ENCODE results near the gene ADRB2.
"Not testable (repeated sequence)": the region's sequence is repeated elsewhere in the genome, so short reads cannot be mapped to it uniquely, and the experiment has no call there.

Gene ADRB2

GRCh38 chr5:148826053-148826738 lies at the start of gene ADRB2:
Gene ADRB2 (plus strand): TSS chr5:148826611. CDS start chr5:148826832, 221 bp downstream.
- DNase-seq = peak; percentile 88 to 90

GRCh38 chr5:148776780-148777179 lies 49.6 kb upstream of the ADRB2 start:
- DNase-seq = peak in 1 of 2 experiments; percentile 39

- no peak for DNase-seq
Measured at GRCh38 chr5:148778882-148779281, 47.5 kb upstream of the ADRB2 start.

DNA sequence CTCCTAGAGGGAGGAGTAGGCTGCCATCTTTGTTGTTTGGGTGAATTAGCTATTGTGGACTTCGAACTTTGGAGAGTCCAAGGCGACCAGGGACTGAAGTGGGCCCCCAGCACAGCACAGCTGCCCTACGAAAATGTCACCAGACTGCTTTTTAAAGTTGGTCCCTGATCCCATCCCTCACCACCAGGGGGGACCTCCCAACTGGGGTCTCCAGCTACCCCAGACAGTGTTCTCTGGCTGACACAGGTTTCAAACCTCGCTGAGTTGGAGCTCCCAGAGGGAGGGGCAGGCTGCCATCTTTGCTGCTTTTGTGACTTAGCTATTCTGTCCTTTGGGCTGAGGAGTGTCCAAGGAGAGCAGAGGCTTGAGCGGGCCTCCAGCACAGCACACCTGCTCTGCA lies 45.7 kb upstream of the ADRB2 start:
- DNase-seq = no peak

DNA sequence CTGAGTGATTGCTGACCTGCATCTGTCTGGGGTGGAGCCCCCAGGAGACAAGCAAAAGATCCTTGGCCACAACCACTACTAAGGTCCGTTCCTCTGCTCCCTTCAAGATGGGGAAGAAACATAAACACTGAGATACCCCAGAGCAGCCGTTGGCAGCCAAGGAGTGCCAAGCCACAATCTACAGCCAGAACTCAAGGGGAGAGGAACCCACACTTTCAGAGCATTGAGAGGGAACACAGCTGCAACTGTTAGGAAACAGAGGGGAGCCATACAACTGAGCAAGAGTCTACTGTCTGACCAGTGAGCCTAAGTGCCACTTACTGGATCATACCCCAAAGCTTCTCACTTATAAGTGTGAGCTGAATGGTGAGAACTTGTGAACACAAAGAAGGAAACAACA lies 44.6 kb upstream of the ADRB2 start:
- no peak for DNase-seq

GRCh38 chr5:148785223-148785622 lies 41.2 kb upstream of the ADRB2 start:
- DNase-seq = no peak

DNA sequence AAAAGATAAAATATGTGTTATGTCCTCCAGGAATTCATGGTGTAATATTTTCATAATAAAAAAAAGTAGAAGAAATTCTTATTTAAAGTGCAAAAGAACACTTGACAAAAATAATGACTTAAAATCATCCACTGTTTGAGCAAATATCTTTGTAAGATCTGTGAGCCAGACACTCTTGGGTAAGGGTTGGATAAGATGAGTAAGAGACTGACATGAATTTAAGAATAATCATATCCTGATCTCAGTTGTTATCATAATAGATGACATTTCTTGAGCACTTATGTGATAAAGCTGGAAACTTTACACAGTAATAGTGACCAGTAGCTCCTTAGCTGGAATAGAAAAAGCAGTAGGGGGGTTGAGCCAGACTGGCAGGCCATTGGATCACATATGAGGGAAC lies 40.0 kb upstream of the ADRB2 start:
- no peak for DNase-seq

DNA sequence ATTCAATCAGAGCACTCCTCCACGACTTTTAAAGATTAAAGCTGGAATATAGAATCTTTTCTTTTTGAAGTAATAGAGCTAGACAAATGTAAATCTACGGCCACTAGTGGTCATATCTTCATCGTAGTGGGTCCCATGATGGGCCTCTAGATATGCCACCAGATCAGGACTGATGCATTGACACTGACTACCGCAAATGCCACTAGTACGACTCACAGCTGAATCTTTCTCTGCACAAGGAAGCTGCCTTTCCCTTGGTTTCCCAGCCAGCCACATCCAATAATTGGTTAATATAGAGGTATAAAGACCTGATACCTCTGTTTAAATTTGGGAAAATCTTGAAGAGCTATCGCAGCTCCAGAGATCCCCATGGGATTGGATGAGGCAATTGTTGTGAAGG lies 37.8 kb upstream of the ADRB2 start:
- no peak for DNase-seq

- DNase-seq = no peak
Measured at GRCh38 chr5:148790545-148791333, 35.7 kb upstream of the ADRB2 start.

DNA sequence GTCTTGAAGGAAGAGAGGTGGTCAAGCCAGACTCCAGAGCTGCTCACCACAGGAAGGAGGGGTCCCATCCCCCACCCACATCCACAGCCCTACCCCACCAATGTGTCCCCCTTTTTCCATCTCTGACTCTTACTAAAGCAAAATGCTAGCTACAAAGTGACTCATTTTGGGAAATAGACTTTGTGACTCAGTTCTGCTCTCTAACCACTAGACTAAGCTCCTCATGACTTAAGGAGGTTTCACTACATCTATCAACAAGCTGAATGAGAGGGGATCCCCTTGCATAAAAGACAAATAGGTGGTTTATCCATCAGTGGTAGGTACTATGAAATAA lies 35.1 kb upstream of the ADRB2 start:
- peak; percentile 65 to 72 for DNase-seq

DNA sequence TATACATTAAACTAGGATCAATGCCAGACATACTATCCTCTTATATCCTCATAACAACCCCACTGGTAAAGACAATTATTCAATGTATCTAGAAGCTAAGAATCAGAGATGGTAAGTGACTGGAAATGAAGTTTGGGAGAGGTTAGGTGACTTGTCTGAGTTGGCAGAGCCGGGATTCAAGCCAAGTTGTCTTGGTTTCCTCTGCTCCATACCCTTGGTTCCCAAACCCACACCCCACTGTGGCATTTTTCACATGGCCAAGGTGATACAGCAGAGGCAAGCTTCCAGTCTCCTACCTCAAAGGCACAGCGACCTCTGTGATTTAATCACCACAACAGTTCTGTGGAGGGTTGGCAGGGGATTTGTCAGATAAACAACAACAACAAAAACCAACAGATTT lies 34.7 kb upstream of the ADRB2 start:
- no peak for DNase-seq

DNA sequence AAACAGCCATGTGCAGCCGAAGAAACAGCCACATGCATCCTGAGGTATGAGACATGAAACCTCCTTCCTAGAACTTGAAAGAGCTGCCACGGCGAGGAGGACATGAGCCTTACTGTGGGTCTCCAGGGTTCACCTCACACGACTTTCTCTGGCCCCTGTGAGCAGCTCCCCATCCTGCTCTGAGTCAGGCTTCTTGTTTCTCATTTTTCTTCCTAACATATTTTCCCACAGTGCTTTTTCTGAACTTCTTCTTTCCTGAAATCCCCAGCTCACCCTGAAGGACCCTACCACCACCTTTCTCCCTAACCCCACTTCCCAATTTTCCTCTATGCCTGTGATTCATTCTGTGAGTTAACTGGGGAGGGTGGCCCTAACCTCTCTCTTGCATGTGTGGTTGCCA lies 33.7 kb upstream of the ADRB2 start:
- DNase-seq = no peak

DNA sequence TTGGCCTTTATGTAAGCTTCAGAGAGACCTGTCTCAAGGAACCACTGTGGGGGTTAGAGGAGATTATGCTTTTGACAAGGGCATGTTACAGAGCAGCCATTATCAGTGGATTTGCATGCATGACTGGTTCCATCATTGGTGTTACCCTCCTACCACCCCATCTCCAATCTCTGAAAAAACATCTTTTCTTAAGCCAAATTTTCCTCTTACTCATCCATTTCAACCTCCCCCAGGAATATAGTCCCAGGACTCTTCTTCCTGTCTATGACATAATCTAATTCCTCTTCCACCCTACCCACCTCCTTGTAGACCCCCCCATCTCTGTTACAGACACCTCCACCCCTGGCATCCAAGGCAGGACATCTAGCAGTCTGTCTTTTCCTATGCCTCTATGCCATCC lies 33.1 kb upstream of the ADRB2 start:
- DNase-seq = no peak

- no peak for DNase-seq
Measured at GRCh38 chr5:148794275-148794674, 32.1 kb upstream of the ADRB2 start.

DNA sequence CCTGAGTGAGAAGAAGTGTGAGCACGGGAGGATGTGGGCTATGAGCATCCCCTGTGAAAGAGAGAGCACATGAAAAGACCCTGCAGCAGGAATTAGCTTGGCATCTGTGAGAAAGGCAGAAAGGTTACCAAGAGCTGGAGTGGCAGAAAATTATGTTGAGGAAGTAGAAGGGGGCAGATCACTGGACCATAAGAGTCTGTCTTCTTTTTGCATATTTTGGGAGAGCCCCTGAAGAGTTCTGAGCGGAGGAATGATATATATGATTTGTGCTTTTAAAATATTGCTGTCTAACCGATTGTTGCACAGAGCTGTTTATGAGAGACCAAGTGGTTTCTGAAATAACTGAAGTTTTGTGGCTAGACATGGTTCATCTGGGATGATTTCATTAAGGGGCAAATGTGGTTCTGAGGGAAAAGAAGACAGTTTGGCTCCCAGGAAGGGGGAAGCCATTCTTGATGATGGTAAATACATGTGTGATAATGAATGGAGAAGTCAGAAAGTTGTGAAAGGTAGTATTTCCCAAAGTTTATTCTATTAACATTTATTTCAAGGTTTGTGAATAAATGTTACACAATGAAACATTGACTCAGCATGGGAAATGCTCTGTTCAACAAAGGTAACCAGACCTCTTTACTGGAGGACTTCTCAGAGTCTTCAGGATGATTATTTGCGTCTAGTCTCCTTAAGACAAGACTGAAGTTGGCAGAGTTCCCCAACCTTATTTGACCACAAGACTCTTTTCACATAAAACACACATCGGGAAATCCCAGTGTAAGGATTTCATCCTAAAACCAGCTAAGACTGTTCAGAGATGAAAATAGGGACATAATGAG lies 31.5 kb upstream of the ADRB2 start:
- no peak for DNase-seq

- DNase-seq = no peak
Measured at GRCh38 chr5:148796936-148797335, 29.5 kb upstream of the ADRB2 start.

- DNase-seq = no peak
Measured at GRCh38 chr5:148798786-148799185, 27.6 kb upstream of the ADRB2 start.

- peak; percentile 43 to 51 for DNase-seq
Measured at GRCh38 chr5:148799737-148800527, 26.5 kb upstream of the ADRB2 start.

- DNase-seq = no peak
Measured at GRCh38 chr5:148801682-148802276, 24.6 kb upstream of the ADRB2 start.

DNA sequence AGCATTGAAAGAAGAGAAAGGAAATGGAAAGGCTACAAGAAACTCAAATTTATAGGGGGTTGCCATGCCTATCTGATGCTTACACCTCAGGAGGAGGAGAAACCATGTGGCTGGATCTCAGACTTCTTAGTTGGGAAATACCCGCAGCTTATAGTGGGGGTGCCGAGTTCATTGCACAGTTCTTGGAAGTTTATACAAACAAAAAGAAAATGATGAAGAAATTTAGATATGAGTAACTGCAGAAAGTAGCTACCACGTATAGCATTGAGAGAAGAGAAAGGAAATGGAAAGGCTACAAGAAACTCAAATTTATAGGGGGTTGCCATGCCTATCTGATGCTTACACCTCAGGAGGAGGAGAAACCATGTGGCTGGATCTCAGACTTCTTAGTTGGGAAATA lies 23.0 kb upstream of the ADRB2 start:
- DNase-seq = not testable (repeated sequence)

DNA sequence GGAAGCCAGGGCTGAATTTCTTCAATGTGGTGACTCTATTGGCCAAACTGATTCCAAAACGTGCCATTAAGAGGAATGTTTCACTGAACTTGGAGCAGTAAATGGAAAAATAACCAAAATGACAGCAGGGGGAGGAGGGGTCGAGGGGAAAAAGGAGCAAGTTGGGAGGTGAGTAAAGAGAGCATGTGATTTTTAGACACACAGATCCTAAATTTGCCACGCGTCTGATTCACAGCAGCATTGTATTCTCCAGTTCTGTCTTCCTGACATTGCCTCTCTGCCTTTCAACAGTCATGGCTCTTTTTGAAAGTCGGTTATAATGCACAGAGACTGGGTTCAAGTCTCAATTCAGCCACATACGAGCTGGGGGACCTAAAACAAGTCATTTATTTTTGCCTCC lies 22.0 kb upstream of the ADRB2 start:
- no peak for DNase-seq
